ENCODE measurements around the gene WHRN. TPM values are rescaled to one million over a fixed set of nuclear protein-coding genes. Genes with fewer than 3 reads are reported as not detected.

Gene WHRN
- polyA plus RNA-seq, 1 donor from 2014 or later = 2.5 TPM

DNA sequence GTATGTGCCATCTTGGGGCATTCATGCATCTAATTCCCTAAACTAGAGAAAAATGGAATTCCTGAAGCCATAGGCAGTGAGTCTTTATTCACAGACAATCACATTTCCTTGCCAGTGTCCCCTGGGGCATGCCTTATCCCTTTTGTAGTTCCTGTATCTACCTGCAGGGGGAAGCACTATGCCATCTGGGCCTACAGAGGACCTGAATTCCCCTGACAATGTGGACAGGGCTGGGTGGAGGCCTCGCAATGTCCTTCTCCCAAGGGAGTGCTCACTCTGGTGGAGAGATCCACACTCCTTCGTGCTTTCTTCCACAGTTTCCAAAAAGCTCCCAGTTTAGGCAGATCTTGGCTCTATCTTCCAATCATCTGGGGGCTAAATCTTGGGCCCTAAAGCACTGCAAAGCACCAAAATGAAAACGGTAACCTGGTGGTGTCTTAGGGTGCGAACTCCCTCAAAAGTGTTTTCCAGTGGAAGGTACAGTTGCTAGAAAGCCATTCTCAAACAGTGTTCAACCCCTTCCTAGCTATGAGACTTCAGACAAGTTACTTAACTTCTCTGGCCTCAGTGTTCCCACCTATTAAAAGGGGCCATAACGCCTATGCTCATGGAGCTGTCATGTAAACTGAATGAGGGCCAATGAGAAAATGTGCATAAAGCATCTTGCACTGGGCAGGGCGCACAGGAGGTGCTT, 17.5 kb downstream of the WHRN start:
- Histone ChIP-seq H3K9me3 (ENCODE audit: low read length) (no peaks in the 10 kb centered on the region), H3K36me3 (ENCODE audit: insufficient read depth, low read length) (no peaks in the 10 kb centered on the region), H3K9ac (ENCODE audit: low read length) (no peak overlapping the region), H3F3A (ENCODE audit: insufficient read depth, low read length, poor library complexity, severe bottlenecking) (no peaks in the 10 kb centered on the region), H3K9me2 (ENCODE audit: insufficient read depth, low read length) (no peaks in the 10 kb centered on the region), H3K79me2 (replicated peaks; ENCODE audit: insufficient read depth, low read length) (no peaks in the 10 kb centered on the region), H3K4me3 (ENCODE audit: low read length) (no peak overlapping the region), H3K27me3 (ENCODE audit: insufficient read depth, low read depth, low read length) (no peaks in the 10 kb centered on the region), H4K20me1 (ENCODE audit: insufficient read depth) (no peaks in the 10 kb centered on the region), H3K4me2 (ENCODE audit: low read length) (no peak overlapping the region), H2AFZ (ENCODE audit: low read depth, low read length) (no peak overlapping the region), H3K27ac (ENCODE audit: low read length) (no peak overlapping the region)
- TF ChIP-seq SMC3 (conservative IDR thresholded peaks at IDR 0.05; ENCODE audit: poor library complexity) (peak; percentile 49), RAD21 (conservative IDR thresholded peaks at IDR 0.05) (peak; percentile 44), POLR2AphosphoS5 (IDR thresholded peaks at IDR 0.05) (no peak)
- TF ChIP-seq, protein P1, sequence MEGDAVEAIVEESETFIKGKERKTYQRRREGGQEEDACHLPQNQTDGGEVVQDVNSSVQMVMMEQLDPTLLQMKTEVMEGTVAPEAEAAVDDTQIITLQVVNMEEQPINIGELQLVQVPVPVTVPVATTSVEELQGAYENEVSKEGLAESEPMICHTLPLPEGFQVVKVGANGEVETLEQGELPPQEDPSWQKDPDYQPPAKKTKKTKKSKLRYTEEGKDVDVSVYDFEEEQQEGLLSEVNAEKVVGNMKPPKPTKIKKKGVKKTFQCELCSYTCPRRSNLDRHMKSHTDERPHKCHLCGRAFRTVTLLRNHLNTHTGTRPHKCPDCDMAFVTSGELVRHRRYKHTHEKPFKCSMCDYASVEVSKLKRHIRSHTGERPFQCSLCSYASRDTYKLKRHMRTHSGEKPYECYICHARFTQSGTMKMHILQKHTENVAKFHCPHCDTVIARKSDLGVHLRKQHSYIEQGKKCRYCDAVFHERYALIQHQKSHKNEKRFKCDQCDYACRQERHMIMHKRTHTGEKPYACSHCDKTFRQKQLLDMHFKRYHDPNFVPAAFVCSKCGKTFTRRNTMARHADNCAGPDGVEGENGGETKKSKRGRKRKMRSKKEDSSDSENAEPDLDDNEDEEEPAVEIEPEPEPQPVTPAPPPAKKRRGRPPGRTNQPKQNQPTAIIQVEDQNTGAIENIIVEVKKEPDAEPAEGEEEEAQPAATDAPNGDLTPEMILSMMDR (IDR thresholded peaks at IDR 0.05; ENCODE audit: poor library complexity, severe bottlenecking) = peak; percentile 55

DNA sequence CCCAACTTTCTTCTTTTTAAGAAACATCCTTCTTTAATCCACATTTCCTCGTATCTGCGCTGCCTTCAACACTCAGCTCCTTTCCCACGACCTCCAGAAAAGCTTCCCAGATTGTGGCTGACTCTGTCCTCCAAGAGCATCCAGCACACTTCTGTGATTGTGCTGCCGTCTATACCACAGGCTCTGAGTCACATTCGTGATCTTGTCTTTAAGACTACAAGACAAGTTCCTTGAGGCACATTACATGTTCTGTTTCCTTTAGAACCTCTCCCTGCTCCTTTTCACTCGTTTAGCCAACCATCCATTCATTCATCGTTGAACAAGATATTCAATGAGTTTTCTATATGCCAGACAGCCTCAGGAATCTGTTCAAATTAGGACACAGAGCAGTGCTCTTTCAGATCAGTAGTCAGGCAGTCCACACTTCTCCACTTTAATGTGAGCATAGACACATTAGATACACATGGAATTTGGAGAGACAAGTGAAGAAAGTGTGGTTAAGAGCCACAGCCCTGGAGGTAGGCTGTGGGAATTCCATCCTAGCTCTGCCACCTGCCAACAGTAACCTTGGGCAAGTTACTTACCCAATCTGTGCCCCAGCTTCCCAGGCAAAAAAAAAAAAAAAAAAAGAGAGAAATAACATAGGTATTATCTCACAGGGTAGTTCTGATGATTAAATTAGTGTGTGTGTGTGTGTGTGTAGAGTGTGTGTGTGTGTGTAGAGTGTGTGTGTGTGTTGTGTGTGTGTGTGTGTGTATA, 18.9 kb downstream of the WHRN start:
- TF ChIP-seq RAD21 (conservative IDR thresholded peaks at IDR 0.05) (no peak), MXI1 (conservative IDR thresholded peaks at IDR 0.05; ENCODE audit: poor library complexity, severe bottlenecking) (no peak), SMC3 (conservative IDR thresholded peaks at IDR 0.05; ENCODE audit: poor library complexity) (no peak), EP300 (conservative IDR thresholded peaks at IDR 0.05; ENCODE audit: poor library complexity, severe bottlenecking) (no peak), EZH2 (IDR thresholded peaks at IDR 0.05; ENCODE audit: borderline replicate concordance, insufficient read depth, low read length, poor library complexity, severe bottlenecking) (no peak), POLR2AphosphoS5 (IDR thresholded peaks at IDR 0.05) (no peak), TAF1 (IDR thresholded peaks at IDR 0.05; ENCODE audit: low read depth) (no peak)
- TF ChIP-seq, protein P1 (IDR thresholded peaks at IDR 0.05; ENCODE audit: poor library complexity, severe bottlenecking) = no peak
- TF ChIP-seq, protein P2, sequence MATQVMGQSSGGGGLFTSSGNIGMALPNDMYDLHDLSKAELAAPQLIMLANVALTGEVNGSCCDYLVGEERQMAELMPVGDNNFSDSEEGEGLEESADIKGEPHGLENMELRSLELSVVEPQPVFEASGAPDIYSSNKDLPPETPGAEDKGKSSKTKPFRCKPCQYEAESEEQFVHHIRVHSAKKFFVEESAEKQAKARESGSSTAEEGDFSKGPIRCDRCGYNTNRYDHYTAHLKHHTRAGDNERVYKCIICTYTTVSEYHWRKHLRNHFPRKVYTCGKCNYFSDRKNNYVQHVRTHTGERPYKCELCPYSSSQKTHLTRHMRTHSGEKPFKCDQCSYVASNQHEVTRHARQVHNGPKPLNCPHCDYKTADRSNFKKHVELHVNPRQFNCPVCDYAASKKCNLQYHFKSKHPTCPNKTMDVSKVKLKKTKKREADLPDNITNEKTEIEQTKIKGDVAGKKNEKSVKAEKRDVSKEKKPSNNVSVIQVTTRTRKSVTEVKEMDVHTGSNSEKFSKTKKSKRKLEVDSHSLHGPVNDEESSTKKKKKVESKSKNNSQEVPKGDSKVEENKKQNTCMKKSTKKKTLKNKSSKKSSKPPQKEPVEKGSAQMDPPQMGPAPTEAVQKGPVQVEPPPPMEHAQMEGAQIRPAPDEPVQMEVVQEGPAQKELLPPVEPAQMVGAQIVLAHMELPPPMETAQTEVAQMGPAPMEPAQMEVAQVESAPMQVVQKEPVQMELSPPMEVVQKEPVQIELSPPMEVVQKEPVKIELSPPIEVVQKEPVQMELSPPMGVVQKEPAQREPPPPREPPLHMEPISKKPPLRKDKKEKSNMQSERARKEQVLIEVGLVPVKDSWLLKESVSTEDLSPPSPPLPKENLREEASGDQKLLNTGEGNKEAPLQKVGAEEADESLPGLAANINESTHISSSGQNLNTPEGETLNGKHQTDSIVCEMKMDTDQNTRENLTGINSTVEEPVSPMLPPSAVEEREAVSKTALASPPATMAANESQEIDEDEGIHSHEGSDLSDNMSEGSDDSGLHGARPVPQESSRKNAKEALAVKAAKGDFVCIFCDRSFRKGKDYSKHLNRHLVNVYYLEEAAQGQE (IDR thresholded peaks at IDR 0.05; ENCODE audit: borderline replicate concordance) = no peak
- Histone ChIP-seq H3K4me3 (ENCODE audit: low read length) (no peak overlapping the region), H3F3A (ENCODE audit: insufficient read depth, low read length, poor library complexity, severe bottlenecking) (no peaks in the 10 kb centered on the region)

More for the DNA sequence above, 18.9 kb downstream of the WHRN start:
- Histone ChIP-seq H3K27me3 (ENCODE audit: insufficient read depth, low read depth, low read length) (no peaks in the 10 kb centered on the region), H3K9me3 (ENCODE audit: low read length) (no peaks in the 10 kb centered on the region), H3K79me2 (replicated peaks; ENCODE audit: insufficient read depth, low read length) (no peaks in the 10 kb centered on the region), H4K20me1 (ENCODE audit: insufficient read depth) (no peaks in the 10 kb centered on the region), H3K4me2 (ENCODE audit: low read length) (no peak overlapping the region), H3K27ac (ENCODE audit: low read length) (no peak overlapping the region), H2AFZ (ENCODE audit: low read depth, low read length) (no peak overlapping the region), H3K9me2 (ENCODE audit: insufficient read depth, low read length) (no peaks in the 10 kb centered on the region), H3K9ac (ENCODE audit: low read length) (no peak overlapping the region), H3K36me3 (ENCODE audit: insufficient read depth, low read length) (no peaks in the 10 kb centered on the region)

Data from neural cell (in vitro differentiated cells).